B cell (primary cell): Measurements from ENCODE around the gene PHEX.

Source experiments
- EZH2 ChIP-seq: IDR thresholded peaks from 2 replicates; pipeline ENCODE4 v1.6.1; 2012; ENCODE audit warnings: borderline replicate concordance, low read depth, mild to moderate bottlenecking, moderate library complexity, low read length; ENCODE audit not compliant: insufficient read depth, poor library complexity, severe bottlenecking
- TF ChIP-seq, protein P1 (sequence below): fragments of 200-600 bp; IDR thresholded peaks from one replicate; pipeline ENCODE4 v1.8.0; 2022; ENCODE audit warnings: antibody characterized with exemption, mild to moderate bottlenecking

DNA sequence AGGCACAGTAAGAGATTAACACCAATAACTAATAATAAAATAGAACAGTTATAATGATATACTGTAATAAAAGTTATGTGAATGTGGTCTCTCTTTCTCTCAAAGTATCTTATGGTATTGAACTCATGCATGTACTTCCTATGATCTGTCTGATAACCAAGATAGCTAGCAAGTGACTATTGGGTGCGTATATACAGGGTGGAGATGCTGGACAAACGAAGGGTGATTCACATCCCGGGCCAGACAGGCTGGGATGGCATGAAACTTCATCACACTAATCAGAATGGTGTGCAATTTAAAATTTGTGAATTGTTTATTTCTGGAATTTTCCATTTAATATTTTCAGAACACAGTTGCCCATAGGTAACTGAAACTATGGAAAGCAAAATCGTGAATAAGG lies 96.8 kb downstream of the PHEX start:
- TF ChIP-seq EZH2 = no peak
- TF ChIP-seq, protein P1, sequence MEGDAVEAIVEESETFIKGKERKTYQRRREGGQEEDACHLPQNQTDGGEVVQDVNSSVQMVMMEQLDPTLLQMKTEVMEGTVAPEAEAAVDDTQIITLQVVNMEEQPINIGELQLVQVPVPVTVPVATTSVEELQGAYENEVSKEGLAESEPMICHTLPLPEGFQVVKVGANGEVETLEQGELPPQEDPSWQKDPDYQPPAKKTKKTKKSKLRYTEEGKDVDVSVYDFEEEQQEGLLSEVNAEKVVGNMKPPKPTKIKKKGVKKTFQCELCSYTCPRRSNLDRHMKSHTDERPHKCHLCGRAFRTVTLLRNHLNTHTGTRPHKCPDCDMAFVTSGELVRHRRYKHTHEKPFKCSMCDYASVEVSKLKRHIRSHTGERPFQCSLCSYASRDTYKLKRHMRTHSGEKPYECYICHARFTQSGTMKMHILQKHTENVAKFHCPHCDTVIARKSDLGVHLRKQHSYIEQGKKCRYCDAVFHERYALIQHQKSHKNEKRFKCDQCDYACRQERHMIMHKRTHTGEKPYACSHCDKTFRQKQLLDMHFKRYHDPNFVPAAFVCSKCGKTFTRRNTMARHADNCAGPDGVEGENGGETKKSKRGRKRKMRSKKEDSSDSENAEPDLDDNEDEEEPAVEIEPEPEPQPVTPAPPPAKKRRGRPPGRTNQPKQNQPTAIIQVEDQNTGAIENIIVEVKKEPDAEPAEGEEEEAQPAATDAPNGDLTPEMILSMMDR = no peak
